Pons (tissue), 1 donor: ENCODE measurements around the gene ARHGAP29.

Experiments used
- DNase-seq: peaks from one replicate; pipeline ENCODE4 v3.0.0-alpha.2; 2016; ENCODE audit warnings: low spot score

ARHGAP29 gene, protein sequence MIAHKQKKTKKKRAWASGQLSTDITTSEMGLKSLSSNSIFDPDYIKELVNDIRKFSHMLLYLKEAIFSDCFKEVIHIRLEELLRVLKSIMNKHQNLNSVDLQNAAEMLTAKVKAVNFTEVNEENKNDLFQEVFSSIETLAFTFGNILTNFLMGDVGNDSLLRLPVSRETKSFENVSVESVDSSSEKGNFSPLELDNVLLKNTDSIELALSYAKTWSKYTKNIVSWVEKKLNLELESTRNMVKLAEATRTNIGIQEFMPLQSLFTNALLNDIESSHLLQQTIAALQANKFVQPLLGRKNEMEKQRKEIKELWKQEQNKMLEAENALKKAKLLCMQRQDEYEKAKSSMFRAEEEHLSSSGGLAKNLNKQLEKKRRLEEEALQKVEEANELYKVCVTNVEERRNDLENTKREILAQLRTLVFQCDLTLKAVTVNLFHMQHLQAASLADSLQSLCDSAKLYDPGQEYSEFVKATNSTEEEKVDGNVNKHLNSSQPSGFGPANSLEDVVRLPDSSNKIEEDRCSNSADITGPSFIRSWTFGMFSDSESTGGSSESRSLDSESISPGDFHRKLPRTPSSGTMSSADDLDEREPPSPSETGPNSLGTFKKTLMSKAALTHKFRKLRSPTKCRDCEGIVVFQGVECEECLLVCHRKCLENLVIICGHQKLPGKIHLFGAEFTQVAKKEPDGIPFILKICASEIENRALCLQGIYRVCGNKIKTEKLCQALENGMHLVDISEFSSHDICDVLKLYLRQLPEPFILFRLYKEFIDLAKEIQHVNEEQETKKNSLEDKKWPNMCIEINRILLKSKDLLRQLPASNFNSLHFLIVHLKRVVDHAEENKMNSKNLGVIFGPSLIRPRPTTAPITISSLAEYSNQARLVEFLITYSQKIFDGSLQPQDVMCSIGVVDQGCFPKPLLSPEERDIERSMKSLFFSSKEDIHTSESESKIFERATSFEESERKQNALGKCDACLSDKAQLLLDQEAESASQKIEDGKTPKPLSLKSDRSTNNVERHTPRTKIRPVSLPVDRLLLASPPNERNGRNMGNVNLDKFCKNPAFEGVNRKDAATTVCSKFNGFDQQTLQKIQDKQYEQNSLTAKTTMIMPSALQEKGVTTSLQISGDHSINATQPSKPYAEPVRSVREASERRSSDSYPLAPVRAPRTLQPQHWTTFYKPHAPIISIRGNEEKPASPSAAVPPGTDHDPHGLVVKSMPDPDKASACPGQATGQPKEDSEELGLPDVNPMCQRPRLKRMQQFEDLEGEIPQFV

DNA sequence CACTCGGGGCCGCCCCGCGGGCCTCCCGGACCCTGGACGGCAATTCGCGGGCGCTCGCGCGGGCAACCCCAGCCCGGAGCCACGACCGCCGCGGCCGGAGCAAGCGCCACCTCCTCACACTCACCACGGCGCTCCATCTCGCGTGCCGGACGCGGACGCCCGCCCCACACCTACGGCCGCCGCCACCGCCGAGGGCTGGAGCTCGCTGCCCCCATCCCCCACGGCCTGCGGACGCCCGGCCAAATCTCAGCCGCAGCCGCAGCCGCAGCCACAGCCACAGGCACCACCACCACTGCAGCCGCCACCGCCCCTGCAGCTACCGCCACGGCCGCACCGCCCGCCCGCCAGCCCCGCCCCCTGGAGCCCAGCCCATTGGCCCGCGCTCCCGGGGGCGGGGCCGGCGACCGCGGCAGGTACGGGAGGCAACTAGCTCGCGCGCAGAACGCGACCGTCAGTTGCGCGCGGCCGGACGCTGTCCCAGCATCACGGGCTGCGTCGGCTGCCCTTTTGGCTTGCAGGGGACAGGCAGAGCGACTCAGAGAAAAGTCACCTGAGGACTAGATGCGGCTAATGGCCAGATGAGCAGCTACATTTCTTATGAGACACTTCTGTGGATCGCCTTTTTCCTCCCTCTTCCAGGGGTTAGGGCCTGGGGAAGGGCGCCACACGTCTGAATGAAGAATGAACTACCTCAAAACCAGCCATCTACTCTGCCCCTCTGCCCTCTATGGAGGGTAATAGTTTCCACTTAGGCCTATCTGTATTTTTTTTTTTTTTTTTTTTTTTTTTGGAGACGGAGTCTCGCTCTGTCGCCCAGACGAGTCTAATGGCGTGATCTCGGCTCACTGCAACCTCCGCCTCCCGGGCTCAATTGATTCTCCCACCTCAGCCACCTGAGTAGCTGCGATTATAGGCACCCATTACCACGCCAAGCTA is at the start of gene ARHGAP29:
TSS of gene ARHGAP29 (minus strand) at position 294 of the 936 bp plus-strand sequence. CDS start 5,973 bp downstream, outside the sequence.
- no peak for DNase-seq

DNA sequence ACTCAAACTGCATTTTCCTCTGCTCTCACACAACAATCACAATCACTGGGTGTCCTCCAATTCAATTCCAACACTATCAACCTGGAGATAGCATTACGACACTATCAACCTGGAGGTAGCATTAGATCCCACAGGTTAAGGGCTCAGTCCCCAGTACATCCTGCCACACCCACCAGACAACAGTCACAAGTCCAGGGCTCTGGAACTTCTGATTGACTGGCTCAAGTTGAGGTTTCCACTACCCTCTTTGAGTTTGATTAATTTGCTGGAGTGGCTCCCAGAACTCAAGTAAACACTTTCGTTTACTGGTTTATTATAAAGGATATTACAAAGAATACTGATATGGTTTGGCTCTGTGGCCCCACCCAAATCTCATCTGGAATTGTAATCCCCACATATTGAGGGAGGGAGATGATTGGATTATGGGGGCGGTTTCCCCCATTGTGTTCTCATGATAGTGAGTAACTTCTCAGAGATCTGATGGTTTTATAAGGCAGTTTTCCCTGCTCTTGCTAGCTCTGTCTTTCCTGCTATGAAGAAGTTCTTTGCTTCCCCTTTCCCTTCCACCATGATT is 49.6 kb upstream of the ARHGAP29 start:
- no peak for DNase-seq

DNA sequence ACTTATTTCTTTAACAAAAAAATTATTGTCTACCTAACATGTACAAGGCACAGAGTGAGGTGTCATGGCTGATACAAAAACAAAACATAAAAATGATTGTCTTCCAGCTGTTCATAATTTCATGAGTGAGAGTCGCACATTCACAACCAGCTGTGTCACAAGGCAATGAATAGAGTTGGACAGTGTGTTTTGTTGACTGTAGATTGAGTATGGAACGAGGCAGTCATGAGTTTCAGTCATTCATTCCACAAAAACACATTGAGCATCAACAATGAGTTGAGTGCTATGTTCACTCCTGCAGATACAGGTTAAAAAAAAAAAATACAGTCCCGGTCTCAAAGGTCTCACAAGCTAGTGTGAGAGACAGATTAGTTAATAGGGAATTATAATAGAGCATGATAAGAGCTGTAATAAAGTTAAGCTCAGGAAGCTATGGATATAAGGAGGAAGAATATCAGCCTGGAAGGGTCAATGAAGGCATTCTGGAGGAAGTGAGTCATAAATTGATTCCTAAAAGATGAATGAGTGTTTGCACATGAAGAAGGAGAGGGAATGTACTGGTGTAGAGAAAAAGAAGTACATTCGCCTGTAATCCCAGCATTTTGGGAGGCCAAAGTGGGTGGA is 47.8 kb upstream of the ARHGAP29 start:
- no peak for DNase-seq

DNA sequence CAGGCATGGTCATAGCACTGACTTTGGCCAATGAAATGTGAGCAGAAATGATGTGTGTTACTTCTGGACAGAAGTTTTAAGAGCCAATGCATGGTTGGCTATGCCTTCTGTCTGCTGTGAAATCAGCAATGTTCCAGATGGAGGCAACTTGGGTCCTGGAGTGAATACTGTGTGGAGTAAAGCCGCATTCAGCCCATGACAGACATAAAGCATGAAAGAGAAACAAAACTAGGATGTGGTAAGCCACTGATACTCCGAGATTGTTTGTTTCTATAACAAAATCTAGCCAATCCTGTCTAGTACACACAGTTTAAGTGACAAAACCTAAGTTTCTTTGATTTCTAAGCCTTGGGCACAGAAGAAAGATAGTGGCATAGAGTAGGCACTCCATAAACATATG is 47.1 kb upstream of the ARHGAP29 start:
- DNase-seq, result no peak

DNA sequence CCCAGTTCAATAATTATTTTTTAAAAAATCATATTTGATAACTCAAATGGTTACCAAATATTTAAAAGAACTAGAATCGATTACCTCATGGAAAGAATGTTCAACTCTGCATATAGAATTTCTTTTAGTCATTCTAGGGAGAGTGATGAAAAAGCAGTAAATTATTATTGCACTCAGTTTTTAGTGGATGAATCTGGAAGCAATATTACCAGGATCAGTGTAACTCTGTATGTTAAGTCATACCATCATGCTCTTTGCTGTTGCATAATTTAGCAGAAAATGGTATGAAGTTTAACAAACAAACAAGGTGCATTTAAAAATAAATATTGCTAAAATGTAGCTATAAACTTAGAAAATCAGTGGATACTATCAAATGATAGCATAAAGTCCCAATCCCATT is 46.1 kb upstream of the ARHGAP29 start:
- no peak for DNase-seq

DNA sequence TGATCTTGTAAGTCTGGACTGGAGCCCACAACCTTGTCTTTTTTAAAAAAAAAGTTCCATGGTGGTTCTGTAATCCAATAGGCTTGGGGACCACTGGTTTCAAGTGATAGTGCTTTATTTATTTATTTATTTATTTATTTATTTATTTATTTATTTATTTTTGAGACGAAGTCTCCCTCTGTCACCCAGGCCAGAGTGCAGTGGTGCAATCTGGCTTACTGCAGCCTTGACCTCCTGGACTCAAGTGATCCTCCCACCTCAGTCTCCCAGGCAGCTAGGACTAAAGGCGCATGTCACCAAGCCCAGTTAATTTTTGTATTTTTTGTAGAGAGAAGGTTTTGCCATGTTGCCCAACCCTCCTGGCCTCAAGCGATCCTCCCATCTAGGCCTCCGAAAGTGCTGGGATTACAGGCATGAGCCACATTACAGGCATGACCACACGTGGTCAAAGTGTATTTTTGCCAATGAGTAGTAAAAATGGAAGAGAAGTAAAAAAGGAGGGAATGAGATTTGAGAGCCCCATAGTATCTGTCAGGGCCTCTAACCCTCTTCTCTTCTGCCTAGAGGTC is 44.8 kb upstream of the ARHGAP29 start:
- DNase-seq, result no peak

DNA sequence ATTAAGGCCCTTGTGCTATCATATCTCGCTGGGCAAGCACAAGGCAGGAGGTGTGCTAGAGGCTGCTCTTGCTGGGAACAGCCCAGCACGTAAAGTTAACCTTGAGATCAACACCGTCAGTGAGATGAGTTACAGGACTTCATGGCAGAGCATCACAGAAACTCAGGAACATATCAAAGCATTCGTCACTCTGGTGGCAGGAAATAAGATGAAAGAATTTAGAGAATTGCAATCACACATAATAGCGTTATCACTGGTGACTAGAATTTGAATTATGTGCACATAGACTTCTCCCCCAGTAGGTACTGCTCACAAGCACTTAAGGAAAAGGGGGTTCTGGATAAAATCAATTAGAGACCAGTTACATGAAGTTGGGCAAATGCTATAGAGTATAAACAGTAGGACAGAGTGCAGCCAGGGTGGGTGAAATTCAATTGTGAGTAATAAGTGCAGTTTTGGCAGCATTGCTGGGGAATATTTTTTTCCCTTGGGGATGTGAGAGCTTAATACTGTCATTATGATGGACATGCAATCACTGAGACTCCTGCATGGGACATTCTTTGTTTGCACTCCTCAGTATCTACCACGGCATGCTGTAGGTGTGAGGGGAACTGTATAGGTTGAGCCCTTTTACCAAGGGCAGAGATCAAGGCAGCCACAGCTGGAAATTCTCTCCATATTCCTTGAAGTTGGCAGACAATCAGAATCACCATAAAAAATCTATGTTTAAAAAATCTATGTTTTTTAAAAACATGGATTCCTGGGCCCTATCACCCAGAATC is 44.2 kb upstream of the ARHGAP29 start:
- no peak for DNase-seq

DNA sequence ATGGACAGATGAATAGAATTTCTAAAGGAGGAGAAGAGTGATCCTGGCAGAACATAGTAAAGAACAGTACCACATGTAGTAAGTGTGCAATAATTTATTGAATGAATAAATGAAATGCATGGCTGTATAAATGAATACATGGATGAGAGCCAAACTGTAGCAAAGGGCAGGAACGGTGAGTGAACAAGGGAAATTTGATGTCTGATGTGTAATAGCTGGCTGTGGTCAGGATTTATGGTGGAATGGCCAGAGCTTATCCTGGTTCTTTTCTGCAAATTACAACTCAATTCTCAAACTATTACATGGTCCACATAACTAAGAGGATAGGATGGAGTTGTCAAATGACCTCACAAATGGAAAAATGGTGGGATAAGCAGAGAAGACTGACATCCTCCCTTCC is 43.2 kb upstream of the ARHGAP29 start:
- no peak for DNase-seq

DNA sequence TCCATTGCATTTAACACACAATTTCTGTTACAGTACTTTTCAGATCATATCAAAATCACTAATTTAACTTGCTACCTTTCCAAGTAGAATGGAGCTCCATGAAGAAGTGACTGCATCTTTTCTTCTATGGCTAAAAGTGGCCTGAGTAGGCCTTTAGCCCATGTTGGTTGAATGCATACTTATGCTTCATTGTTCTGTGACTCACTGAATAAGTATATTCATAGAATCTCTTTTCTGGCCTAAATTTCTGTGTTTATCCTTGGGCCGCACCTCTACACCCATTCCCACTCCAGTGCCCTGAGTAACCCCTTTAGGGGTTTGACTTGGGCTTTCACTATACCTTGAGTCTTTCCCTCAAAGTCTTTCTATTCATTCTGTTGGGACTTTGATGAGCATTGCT is 42.1 kb upstream of the ARHGAP29 start:
- no peak for DNase-seq

DNA sequence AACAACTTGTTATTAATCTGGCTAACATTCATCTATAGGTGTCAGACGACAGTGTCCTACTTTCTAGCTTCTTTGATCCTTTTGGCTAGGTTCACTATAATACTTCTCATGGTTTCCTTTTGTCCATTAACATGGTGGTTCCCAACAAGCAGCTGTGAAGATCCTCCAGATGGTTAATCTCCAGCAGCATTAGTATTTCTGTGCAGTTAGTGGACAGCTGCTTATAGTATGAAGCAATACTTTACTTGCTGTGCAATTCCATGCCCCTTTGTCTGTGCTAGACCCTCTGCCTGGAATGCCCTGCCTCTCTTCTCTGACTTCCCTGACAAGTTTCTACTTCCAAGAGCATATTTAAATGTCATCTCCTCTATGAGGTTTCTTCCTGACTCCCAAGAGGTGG is 41.7 kb upstream of the ARHGAP29 start:
- no peak for DNase-seq

DNA sequence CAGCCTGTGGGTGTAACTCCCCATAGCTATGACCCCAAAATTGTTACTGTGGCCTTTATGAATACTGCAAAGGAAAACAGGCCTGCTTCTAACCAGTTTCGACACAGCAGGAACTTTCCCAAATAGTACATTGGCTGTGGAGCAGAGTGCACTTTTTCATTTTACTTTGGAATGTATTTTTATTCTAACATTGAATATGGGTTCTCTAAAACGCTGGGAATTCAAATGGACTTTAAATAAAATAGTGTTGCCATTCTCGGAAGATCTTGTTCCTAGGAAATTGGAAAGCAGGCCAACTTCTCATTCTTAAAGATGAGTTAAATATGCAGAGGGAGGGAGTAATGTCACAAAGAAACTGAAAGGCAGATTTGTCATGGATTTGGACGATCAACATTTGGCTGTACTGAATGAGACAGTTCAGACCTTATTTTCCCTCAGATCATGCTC is 39.6 kb upstream of the ARHGAP29 start:
- DNase-seq, result no peak

DNA sequence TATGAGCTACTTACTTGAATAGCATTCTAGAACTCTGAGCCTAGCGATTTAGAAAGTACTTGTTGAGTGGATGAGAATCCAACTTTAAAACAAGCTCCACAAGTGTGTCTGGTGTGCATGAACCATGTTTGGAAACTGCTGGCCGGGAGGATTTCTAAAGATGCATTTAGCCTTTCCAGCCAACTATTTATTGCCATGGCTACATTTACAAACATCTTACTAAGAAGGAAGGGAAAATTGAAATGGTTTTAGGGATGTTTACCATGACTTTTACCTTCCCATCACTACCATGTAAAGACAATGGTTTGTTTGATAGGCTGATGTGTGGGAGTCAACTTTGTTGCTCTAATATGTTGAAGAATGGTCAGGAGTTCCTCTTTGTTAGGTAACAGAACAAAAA is 37.7 kb upstream of the ARHGAP29 start:
- DNase-seq, result no peak

DNA sequence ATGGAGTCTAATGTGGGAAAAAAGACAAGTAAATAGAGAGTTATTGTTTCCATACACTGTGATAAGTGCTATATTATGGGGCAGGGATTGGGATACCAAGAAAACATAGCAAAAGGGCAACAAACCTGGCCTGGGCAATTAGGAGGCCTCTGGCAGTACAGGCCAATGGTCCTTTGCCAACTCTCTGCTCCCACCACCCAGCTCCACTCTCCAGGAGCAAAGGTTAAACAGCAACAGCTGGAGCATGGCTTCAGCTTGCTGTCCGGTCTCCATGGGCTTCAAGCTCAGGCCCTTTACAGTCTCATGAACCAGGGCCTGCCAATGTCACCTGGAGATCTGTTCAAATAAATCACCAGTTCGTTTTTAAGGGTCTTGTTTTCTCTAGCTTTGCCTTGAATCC is 37.2 kb upstream of the ARHGAP29 start:
- no peak for DNase-seq

DNA sequence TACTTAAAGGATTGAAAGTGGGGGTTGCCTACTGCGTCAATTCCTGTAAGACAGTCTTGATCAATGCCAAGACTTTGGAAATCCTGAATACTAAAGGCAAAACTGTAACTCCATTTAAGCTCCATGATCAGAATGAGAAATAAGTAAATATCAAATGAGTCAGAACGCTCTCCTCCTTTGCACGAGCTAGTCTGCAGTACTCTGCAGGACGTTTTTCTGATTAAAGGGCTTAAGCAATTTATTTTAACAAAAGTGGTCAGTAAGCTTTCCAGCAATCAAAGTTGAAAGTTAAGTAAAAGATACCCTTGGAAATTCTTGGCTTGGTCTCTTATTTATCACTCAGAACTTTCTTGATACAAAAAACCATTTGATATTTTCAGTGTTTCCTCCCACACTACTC is 35.7 kb upstream of the ARHGAP29 start:
- DNase-seq, result no peak

DNA sequence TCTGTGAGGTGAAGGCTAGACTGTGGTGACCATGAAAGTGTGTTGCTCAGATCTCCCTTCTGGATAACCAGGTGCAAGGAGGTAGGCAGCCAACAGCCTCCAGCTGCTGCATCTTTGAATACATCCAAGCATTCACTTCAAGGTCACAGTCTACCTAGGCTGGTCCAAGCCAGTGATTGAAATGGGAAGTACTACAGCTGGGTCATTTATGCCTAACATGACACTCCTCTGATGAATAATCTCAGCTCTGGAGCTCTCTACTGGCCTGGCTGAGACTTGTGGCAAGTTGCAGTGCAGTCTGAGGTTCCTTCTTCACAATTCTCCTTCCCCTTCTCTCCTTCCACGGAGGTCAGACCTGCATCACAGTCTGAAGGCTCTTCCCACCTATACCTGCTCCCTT is 35.0 kb upstream of the ARHGAP29 start:
- no peak for DNase-seq

DNA sequence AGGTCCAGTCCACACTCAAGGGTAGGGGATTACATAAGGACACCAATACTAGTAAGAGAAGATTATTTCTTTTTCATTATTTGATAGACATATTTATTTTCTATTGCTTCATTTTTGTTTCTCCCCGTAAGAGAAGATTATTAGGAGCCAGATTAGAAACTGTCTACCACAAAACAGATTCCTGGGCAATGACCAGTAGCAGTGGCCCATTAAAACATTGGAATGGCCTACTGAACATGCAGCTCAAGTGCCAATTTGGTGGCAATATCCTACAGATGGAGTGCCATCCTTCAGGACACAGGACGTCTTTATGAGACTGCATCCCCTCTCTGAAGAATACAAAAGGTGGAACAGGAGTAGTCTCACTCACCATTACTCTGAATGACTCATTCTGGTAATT is 34.0 kb upstream of the ARHGAP29 start:
- DNase-seq, result no peak

DNA sequence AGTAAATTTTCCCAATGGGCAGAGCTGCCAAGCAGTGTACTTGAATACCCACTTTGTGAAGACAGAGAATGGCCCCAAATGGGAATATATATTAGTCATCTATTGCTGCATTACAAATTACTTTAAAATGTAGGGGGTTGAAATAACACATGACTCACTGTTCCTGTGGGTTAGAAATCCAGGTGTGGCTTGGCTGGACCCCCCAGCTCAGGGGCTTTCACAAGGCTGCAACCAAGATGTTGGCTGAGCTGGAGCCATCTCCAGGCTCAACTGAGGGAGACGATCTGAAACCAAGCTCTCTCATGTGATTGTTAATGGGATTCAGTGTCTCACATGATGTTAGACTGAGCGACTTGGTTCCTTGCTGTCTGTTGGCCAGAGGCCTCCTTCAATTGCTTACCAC is 33.4 kb upstream of the ARHGAP29 start:
- DNase-seq, result no peak

DNA sequence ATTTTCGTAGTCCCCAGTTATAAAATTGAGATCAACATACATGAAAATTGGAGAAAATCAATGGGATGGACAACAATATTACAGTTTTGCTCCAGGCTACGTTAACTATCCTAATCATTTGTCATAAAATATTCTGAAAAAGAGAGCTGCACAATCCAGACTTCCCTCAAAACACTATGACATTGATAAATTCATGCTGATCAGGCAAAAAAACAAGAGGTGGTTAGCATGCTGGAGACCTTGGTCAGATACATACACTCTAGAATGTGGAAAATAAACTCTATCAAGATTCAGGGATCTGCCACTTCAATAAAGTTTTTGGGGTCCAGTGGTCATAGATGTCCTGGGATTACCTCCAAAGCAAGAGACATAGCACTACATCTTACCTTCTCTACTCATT is 32.5 kb upstream of the ARHGAP29 start:
- DNase-seq, result no peak

DNA sequence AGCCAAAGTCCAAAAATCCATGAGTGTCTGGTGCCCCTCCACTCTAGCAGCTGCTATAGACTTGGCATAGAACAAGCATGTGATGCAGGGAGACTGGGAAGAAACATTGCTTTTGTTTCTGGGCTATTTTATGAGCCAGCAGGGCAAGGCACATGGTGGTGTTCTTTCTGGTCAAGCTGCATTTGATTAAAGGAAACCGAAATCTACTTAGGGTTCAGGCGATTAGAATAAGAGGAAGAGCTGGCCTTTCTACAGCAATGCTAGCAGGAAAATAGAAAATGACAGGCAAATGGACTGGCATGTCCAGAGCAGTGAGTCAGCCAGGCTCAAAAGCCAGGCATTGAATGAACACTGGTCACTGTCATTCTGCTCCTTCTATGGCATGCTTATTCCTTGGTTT is 28.5 kb upstream of the ARHGAP29 start:
- peak; percentile 45 for DNase-seq
